ENCODE measurements around the gene CCDC87. TPM values are rescaled to one million over a fixed set of nuclear protein-coding genes. Genes with fewer than 3 reads are reported as not detected.
A peak's percentile ranks its signal among the peaks of the same experiment; 100 is the strongest.

The CCDC87 gene
- total RNA-seq, 4 donors from 2014 or later = 0.35 to 0.38 TPM; not detected in 2

DNA sequence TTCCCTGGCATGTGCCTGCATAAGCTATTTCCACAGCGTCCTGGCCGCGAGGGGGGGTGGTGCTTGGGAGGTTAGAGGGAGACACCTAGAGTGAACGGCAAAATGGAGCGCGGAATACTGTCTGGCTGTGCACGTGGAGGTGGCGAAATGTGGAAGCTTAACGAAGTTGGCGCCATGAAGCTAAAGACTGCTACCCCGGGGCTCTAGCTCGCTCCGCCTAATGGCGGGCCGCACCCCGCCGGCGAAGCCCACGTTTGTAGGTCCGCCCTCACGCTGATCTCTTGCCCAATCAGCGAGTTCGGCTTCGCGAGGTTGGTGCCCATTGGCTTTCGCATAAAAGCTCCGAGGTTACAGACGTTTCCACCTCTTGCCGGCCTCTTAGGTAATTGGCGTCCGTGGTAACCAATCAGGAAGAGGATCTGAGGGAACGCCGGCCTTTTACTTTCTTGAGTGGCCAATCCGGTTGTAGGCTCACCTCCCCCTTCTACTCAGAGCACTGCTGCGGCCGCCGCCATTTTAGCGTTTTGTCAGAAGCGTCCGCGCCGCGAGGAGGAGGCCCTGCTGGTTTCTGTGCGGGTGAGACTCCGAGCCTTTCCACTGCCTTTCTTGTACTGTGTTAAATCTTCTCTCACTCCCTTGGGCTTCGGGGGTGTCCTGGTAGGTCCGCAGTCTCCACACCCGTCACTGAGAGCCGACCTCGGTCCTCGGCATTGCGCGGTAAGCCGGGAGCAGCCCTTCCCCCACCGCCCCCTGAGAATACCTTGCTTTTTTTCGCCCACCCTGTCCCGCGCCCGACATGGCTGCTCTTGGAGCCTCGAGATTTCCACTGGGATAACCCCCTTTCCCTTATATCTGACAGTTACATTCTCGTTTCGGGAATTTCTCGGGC lies 45.6 kb upstream of the CCDC87 start, which contains the start of gene RBM4:
TSS of gene RBM4 (plus strand) at position 527 of the 889 bp plus-strand sequence. CDS start 1,009 bp downstream, outside the sequence.
- Histone ChIP-seq H3K4me3 (peak within 1 kb of the TSS; percentile 63 to 85 (median 74)), H3K36me3 (peaks cover 0 to 36% (median 0%) of the 10 kb centered on the region in 3 donors), H3K27ac (peak within 1 kb of the TSS; percentile 86 to 90 (median 88)), H3K9me3 (no peaks in the 10 kb centered on the region), H3K4me1 (peaks cover 0 to 50% (median 21%) of the 10 kb centered on the region in 4 donors), H3K27me3 (no peaks in the 10 kb centered on the region)
- peak; percentile 63 to 91 for TF ChIP-seq POLR2A (IDR thresholded peaks at IDR 0.05)
- TF ChIP-seq, protein P1, sequence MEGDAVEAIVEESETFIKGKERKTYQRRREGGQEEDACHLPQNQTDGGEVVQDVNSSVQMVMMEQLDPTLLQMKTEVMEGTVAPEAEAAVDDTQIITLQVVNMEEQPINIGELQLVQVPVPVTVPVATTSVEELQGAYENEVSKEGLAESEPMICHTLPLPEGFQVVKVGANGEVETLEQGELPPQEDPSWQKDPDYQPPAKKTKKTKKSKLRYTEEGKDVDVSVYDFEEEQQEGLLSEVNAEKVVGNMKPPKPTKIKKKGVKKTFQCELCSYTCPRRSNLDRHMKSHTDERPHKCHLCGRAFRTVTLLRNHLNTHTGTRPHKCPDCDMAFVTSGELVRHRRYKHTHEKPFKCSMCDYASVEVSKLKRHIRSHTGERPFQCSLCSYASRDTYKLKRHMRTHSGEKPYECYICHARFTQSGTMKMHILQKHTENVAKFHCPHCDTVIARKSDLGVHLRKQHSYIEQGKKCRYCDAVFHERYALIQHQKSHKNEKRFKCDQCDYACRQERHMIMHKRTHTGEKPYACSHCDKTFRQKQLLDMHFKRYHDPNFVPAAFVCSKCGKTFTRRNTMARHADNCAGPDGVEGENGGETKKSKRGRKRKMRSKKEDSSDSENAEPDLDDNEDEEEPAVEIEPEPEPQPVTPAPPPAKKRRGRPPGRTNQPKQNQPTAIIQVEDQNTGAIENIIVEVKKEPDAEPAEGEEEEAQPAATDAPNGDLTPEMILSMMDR (IDR thresholded peaks at IDR 0.05) = peak in 3 of 6 experiments; percentile 15 to 29 (median 20)
- DNase-seq = peak; percentile 95 to 99 (median 96)

DNA sequence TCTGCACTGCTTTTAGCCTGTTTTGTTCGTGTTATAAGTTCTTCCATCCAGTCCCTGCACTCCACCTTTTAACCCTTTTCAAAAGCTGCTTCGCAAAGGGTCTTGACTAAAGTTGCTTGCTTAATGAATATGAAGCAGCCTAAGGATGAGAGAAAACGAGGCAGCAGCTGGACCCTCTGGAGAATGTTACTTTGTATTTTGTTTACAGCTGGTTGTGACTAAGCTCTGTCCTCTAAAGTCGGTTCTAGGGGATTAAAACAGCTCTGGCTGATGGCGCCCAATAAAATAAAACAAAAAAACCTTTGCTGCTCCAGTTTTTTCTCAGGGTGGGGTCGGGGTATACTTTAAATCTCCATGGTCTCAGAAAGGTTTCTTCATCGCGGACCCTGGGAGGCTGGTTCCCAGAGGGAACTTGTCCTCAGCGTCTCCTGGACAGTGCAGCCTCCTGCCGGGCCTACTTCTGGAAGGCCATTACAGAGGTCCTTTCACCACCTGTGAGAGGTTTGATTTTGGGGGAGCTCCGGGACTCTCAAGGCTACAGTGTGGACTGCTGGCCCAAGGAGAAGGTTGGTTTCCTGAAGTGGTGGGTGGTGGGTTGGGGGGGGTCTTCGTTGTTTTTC lies 44.8 kb upstream of the CCDC87 start:
- Histone ChIP-seq H3K36me3 (peaks cover 0 to 32% (median 0%) of the 10 kb centered on the region in 3 donors), H3K9me3 (no peaks in the 10 kb centered on the region), H3K27ac (peak overlapping the region; percentile 71 to 89 (median 80)), H3K4me1 (peaks cover 0 to 42% (median 21%) of the 10 kb centered on the region in 4 donors), H3K4me3 (peak overlapping the region; percentile 38 to 78 (median 67)), H3K27me3 (no peaks in the 10 kb centered on the region)
- TF ChIP-seq, protein P1 (IDR thresholded peaks at IDR 0.05) = no peak
- TF ChIP-seq POLR2A (IDR thresholded peaks at IDR 0.05) = no peak
- no peak for DNase-seq

DNA sequence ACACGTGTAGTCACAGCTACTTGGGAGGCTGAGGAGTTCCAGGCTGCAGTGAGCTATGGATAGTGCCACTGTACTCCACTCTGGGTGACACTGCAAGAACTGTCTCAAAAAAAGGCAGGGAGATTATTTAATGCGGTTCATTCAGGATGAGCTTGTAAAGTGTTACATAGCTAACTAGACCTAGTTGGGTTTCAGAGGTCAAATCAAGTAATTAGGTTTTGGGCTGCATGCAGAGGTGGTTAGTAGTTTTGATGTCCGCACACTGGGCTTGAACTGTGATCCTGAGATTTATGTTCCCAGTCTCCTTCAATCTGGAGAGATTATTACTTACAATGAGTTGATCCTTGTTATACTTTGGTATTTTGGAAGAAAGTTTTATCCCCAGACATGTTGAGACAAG lies 43.5 kb upstream of the CCDC87 start:
- TF ChIP-seq, protein P1 (IDR thresholded peaks at IDR 0.05) = no peak
- no peak for TF ChIP-seq POLR2A (IDR thresholded peaks at IDR 0.05)
- no peaks in the 10 kb centered on the region for H3K27me3 ChIP-seq
- peaks cover 0 to 30% (median 15%) of the 10 kb centered on the region in 4 donors for H3K4me1 ChIP-seq
- no peak for DNase-seq
- H3K27ac ChIP-seq = no peak overlapping the region
- no peak overlapping the region for H3K4me3 ChIP-seq
- no peaks in the 10 kb centered on the region for H3K9me3 ChIP-seq
- peaks cover 0 to 29% (median 0%) of the 10 kb centered on the region in 3 donors for H3K36me3 ChIP-seq

DNA sequence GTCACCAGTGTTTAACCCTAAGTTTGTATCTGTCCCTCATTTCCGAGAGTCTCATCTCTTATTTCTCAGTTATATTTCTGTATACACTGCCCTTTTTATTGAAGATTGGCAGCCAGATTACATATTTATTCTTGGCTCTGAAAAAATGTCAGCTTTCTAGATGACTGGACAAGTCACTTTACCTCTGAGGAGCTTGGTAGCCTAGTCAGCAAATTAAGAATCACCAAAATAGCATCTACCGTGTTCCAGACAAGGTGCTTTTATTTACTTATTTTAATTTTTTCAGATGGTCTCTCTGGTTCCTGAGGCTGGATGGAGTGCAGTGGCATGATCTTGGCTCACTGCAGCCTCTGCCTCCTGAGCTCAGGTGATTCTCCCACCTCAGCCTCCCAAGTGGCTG lies 40.1 kb upstream of the CCDC87 start:
- Histone ChIP-seq H3K9me3 (no peaks in the 10 kb centered on the region), H3K36me3 (peaks cover 0 to 39% (median 0%) of the 10 kb centered on the region in 3 donors), H3K27me3 (no peaks in the 10 kb centered on the region), H3K4me1 (peaks cover 0 to 11% (median 2%) of the 10 kb centered on the region in 4 donors), H3K4me3 (no peak overlapping the region), H3K27ac (no peak overlapping the region)
- DNase-seq = no peak
- TF ChIP-seq POLR2A (IDR thresholded peaks at IDR 0.05) = no peak
- TF ChIP-seq, protein P1 (IDR thresholded peaks at IDR 0.05) = no peak

DNA sequence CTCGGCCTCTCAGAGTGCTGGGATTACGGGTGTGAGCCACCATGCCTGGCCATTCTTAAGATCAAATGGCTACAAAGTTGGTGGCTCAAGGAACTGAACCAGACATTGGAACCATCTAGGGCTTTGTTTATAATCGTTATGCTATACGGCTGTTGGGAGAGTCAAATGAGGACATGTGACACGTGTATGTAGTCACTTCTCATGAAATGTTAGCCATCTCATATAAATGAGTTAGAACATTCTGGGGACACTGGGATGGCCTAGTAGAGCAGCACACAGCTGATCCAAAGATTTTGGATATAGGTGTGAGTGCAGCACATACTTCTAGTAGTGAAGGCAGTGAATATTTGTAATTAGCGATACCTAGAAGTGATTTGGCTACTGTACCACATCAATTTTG lies 39.0 kb upstream of the CCDC87 start:
- DNase-seq = no peak
- H3K4me1 ChIP-seq = peaks cover 0 to under 1% (median 0%) of the 10 kb centered on the region in 4 donors
- no peaks in the 10 kb centered on the region for H3K27me3 ChIP-seq
- TF ChIP-seq POLR2A (IDR thresholded peaks at IDR 0.05) = no peak
- TF ChIP-seq, protein P1 (IDR thresholded peaks at IDR 0.05) = no peak
- H3K9me3 ChIP-seq = no peaks in the 10 kb centered on the region
- H3K36me3 ChIP-seq = peaks cover 0 to 50% (median 0%) of the 10 kb centered on the region in 3 donors
- no peak overlapping the region for H3K4me3 ChIP-seq
- H3K27ac ChIP-seq = no peak overlapping the region

Data from Peyer's patch (tissue), 4 donors.